IMR-90 (cell line): Measurements from ENCODE around the gene RECQL5. TPM values are rescaled to one million over a fixed set of nuclear protein-coding genes. Genes with fewer than 3 reads are reported as not detected.

Experiments
- ATAC-seq: fragments of 200-7000 bp; cut with Tn5 transposase; 2 replicates; pipeline ENCODE4 v1.9.1; 2020; ENCODE audit warnings: low read depth, mild to moderate bottlenecking, moderate library complexity
- BruUV-seq: library from RNA; stranded (reverse); fragments of 400-500 nt; replicated peaks from 2 replicates; lab custom pipeline; 2021; lab: Mats Ljungman, UMichigan
- CTCF ChIA-PET: fragments of 300-600 bp; formaldehyde crosslinking; extraction: SDS; loops from one replicate; lab custom pipeline; 2021; ENCODE audit warnings: antibody characterized with exemption; lab: Yijun Ruan, JAX
- POLR2A ChIA-PET: fragments of 300-600 bp; sonication (Branson Sonifier 250); formaldehyde crosslinking; loops from one replicate; lab custom pipeline; 2022; ENCODE audit warnings: antibody characterized with exemption; ENCODE audit not compliant: unreplicated experiment; lab: Charles Lee
- DNase-seq: peaks from one replicate; pipeline ENCODE4 v3.0.0; 2013
- H2AFZ ChIP-seq: replicated peaks from 2 replicates; pipeline ENCODE3; 2013; ENCODE audit warnings: low read length, mild to moderate bottlenecking; ENCODE audit not compliant: poor library complexity
- H2AK5ac ChIP-seq: 2 replicates; pipeline ENCODE4 v1.6.1; 2013; ENCODE audit warnings: low read depth, low read length, inconsistent platforms
- H2AK9ac ChIP-seq: replicated peaks from 2 replicates; pipeline ENCODE3; 2013; ENCODE audit warnings: mild to moderate bottlenecking, low read depth, low read length, moderate library complexity; ENCODE audit not compliant: poor library complexity
- H2BK120ac ChIP-seq: 2 replicates; pipeline ENCODE4 v1.6.1; 2013; ENCODE audit warnings: low read depth, low read length, inconsistent platforms
- H2BK15ac ChIP-seq: 3 replicates; pipeline ENCODE4 v1.6.1; 2013; ENCODE audit warnings: low read depth, low read length, inconsistent platforms
- H2BK20ac ChIP-seq: 2 replicates; pipeline ENCODE4 v1.6.1; 2013; ENCODE audit warnings: low read depth, mild to moderate bottlenecking, inconsistent platforms, low read length, moderate library complexity
- H2BK5ac ChIP-seq: 2 replicates; pipeline ENCODE4 v1.6.1; 2013; ENCODE audit warnings: mild to moderate bottlenecking, low read depth, low read length, inconsistent platforms; ENCODE audit not compliant: poor library complexity, severe bottlenecking
- H3K14ac ChIP-seq: replicated peaks from 2 replicates; pipeline ENCODE4 v1.6.1; 2013; ENCODE audit warnings: low read depth, low read length, inconsistent platforms
- H3K18ac ChIP-seq: 2 replicates; pipeline ENCODE4 v1.6.1; 2013; ENCODE audit warnings: low read depth, low read length, control low read depth
- H3K23ac ChIP-seq: 2 replicates; pipeline ENCODE4 v1.6.1; 2013; ENCODE audit warnings: low read depth, low read length, inconsistent platforms
- H3K27ac ChIP-seq: 2 replicates; pipeline ENCODE4 v1.5.1; 2013; ENCODE audit warnings: mild to moderate bottlenecking, control low read depth, low read length; ENCODE audit not compliant: insufficient read depth
- H3K27me3 ChIP-seq: 2 replicates; pipeline ENCODE4 v1.6.1; 2013; ENCODE audit warnings: low read length; ENCODE audit not compliant: control insufficient read depth, insufficient read depth
- H3K36me3 ChIP-seq: 2 replicates; pipeline ENCODE4 v1.6.1; 2013; ENCODE audit warnings: low read length, mixed read lengths; ENCODE audit not compliant: control insufficient read depth, insufficient read depth
- H3K4ac ChIP-seq: 2 replicates; pipeline ENCODE4 v1.6.1; 2013; ENCODE audit warnings: low read depth, low read length, inconsistent platforms
- H3K4me1 ChIP-seq: 2 replicates; pipeline ENCODE4 v1.6.1; 2013; ENCODE audit warnings: low read length, mixed read lengths; ENCODE audit not compliant: control insufficient read depth, insufficient read depth
- H3K4me2 ChIP-seq: 2 replicates; pipeline ENCODE4 v1.6.1; 2013; ENCODE audit warnings: low read depth, mild to moderate bottlenecking, control low read depth, low read length, moderate library complexity
- H3K4me3 ChIP-seq: 2 replicates; pipeline ENCODE4 v1.5.1; 2013; ENCODE audit warnings: low read depth, mild to moderate bottlenecking, control low read depth, low read length, moderate library complexity; ENCODE audit not compliant: insufficient read depth
- H3K56ac ChIP-seq: 2 replicates; pipeline ENCODE4 v1.6.1; 2013; ENCODE audit warnings: low read length, inconsistent platforms; ENCODE audit not compliant: insufficient read depth; ENCODE audit errors: extremely low read depth
- H3K79me1 ChIP-seq, 2 experiments: 2 replicates each; pipeline ENCODE4 v1.6.1; 2013; ENCODE audit warnings: low read length in 2 of 2, inconsistent platforms in 1 of 2, low read depth in 1 of 2
- H3K9ac ChIP-seq: 2 replicates; pipeline ENCODE4 v1.6.1; 2013; ENCODE audit warnings: low read depth, low read length, control low read depth
- H3K9me1 ChIP-seq: 2 replicates; pipeline ENCODE4 v1.6.1; 2013; ENCODE audit warnings: low read length, inconsistent platforms; ENCODE audit not compliant: insufficient read depth
- H3K9me3 ChIP-seq: 2 replicates; pipeline ENCODE4 v1.6.1; 2013; ENCODE audit warnings: low read length; ENCODE audit not compliant: control insufficient read depth, insufficient read depth
- H4K20me1 ChIP-seq: 2 replicates; pipeline ENCODE4 v1.6.1; 2013; ENCODE audit warnings: low read length, inconsistent platforms; ENCODE audit not compliant: insufficient read depth
- H4K5ac ChIP-seq: 2 replicates; pipeline ENCODE4 v1.6.1; 2013; ENCODE audit warnings: mild to moderate bottlenecking, low read depth, low read length, control low read depth
- H4K8ac ChIP-seq, 2 experiments: 2 replicates each; pipeline ENCODE4 v1.6.1; 2013; ENCODE audit warnings: low read depth in 2 of 2, low read length in 2 of 2, control low read depth in 1 of 2, inconsistent platforms in 1 of 2
- H4K91ac ChIP-seq: 2 replicates; pipeline ENCODE4 v1.6.1; 2013; ENCODE audit warnings: low read depth, low read length, inconsistent platforms; ENCODE audit not compliant: insufficient read depth
- CHD1 ChIP-seq: IDR thresholded peaks from 2 replicates; pipeline ENCODE4 v1.6.1; 2012; ENCODE audit warnings: low read depth, low read length, improper control_type of control experiment
- CTCF ChIP-seq: conservative IDR thresholded peaks from 2 replicates; pipeline ENCODE4 v1.5.1; 2012; ENCODE audit warnings: mild to moderate bottlenecking, low read depth, low read length, improper control_type of control experiment
- ELK1 ChIP-seq: fragments of 150-350 bp; IDR thresholded peaks from 2 replicates; pipeline ENCODE4 v1.6.1; 2016; ENCODE audit warnings: low read depth, mild to moderate bottlenecking, low read length, moderate library complexity, borderline replicate concordance
- FOS ChIP-seq: fragments of 150-350 bp; IDR thresholded peaks from 2 replicates; pipeline ENCODE4 v1.6.1; 2016; ENCODE audit warnings: low read depth, low read length
- MAFK ChIP-seq: IDR thresholded peaks from 2 replicates; pipeline ENCODE4 v1.6.1; 2012; ENCODE audit warnings: low read depth, low read length, improper control_type of control experiment
- MAZ ChIP-seq: IDR thresholded peaks from 2 replicates; pipeline ENCODE4 v1.6.1; 2012; ENCODE audit warnings: low read depth, mild to moderate bottlenecking, low read length, improper control_type of control experiment, moderate library complexity, borderline replicate concordance
- MXI1 ChIP-seq: IDR thresholded peaks from 2 replicates; pipeline ENCODE4 v1.6.1; 2012; ENCODE audit warnings: low read depth, mild to moderate bottlenecking, low read length, moderate library complexity, borderline replicate concordance
- NFE2L2 ChIP-seq: fragments of 150-350 bp; IDR thresholded peaks from 2 replicates; pipeline ENCODE4 v1.6.1; 2016; ENCODE audit warnings: low read depth, mild to moderate bottlenecking, low read length
- POLR2A ChIP-seq: IDR thresholded peaks from 2 replicates; pipeline ENCODE4 v1.6.1; 2012; ENCODE audit warnings: mild to moderate bottlenecking, low read depth, low read length
- RAD21 ChIP-seq: IDR thresholded peaks from 2 replicates; pipeline ENCODE4 v1.6.1; 2012; ENCODE audit warnings: low read length, improper control_type of control experiment
- RCOR1 ChIP-seq: IDR thresholded peaks from 2 replicates; pipeline ENCODE4 v1.6.1; 2012; ENCODE audit warnings: mild to moderate bottlenecking, low read length, improper control_type of control experiment; ENCODE audit not compliant: insufficient replicate concordance
- RFX5 ChIP-seq: IDR thresholded peaks from 2 replicates; pipeline ENCODE4 v1.8.0; 2012; ENCODE audit warnings: low read depth, mild to moderate bottlenecking, low read length, moderate library complexity
- SMC3 ChIP-seq: fragments of 150-350 bp; IDR thresholded peaks from 2 replicates; pipeline ENCODE4 v1.6.1; 2016; ENCODE audit warnings: low read depth, mild to moderate bottlenecking, antibody characterized with exemption, low read length, moderate library complexity
- USF2 ChIP-seq: fragments of 150-350 bp; IDR thresholded peaks from 2 replicates; pipeline ENCODE4 v1.6.1; 2017; ENCODE audit warnings: mild to moderate bottlenecking, antibody characterized with exemption, low read length, low read depth
- WGBS, 2 experiments: methylation state at CpG; one replicate each; pipeline versions ENCODE4 v1.1.5 to v1.1.7; 2013; ENCODE audit warnings: missing lambda C conversion rate in 2 of 2; ENCODE audit not compliant: insufficient read length in 1 of 2; ENCODE audit errors: extremely low coverage in 2 of 2; 5-methylcytosine and 5-hydroxymethylcytosine counted together
- dilution Hi-C: fragments of 300-500 bp; cut with HindIII; formaldehyde crosslinking; loops from one replicate; pipeline ENCODE4 v1.14.3; 2018; ENCODE audit warnings: low sequenced_read_pairs; ENCODE audit not compliant: unreplicated experiment
- in situ Hi-C: fragments of 300-500 bp; cut with MboI; formaldehyde crosslinking; loops from 3 replicates; pipeline ENCODE4 v1.14.3; 2019; ENCODE audit warnings: low sequenced_read_pairs, inconsistent platforms, mixed read lengths
- intact Hi-C: fragments of 100-400 bp; cut with micrococcal nuclease; formaldehyde crosslinking; loops from 2 replicates; pipeline ENCODE4 v1.10.0; 2022
- polyA plus RNA-seq, 3 experiments: library from polyadenylated mRNA; depleted of rRNA; stranded (reverse); fragments of >200 nt; gene quantifications; 2 replicates each; pipeline ENCODE4 v1.2.3, GENCODE V29; 2012; ENCODE audit warnings: low replicate concordance in 1 of 3
- total RNA-seq: library from RNA; depleted of rRNA; stranded (reverse); fragments of >200 nt; gene quantifications from 2 replicates; pipeline ENCODE4 v1.2.3, GENCODE V29; 2012

RECQL5 gene
- total and polyA plus RNA-seq, 2 of the 4 experiments (the other 2 are of a cell fraction): 7.3 to 23.7 TPM

GRCh38 chr17:75673487-75673886 lies 6.5 kb upstream of the RECQL5 start:
- Histone ChIP-seq H2AFZ (no peak overlapping the region), H3K9me3 (no peaks in the 10 kb centered on the region), H3K9ac (no peak overlapping the region), H3K18ac (no peak overlapping the region), H3K36me3 (peaks cover 32% of the 10 kb centered on the region), H2AK5ac (no peak overlapping the region), H3K14ac (no peak overlapping the region), H2BK5ac (no peak overlapping the region), H3K27ac (no peak overlapping the region), H3K23ac (no peak overlapping the region), H3K56ac (no peak overlapping the region), H2AK9ac (no peak overlapping the region), H4K20me1 (peaks cover 17% of the 10 kb centered on the region; the same call in 1 of the 2 replicates), H2BK120ac (no peak overlapping the region), H3K4me3 (no peak overlapping the region), H3K9me1 (no peaks in the 10 kb centered on the region), H3K79me1 (peaks cover 36 to 55% of the 10 kb centered on the region in 2 experiments), H2BK15ac (no peak overlapping the region), H3K4me2 (no peak overlapping the region), H3K4ac (no peak overlapping the region), H3K4me1 (no peaks in the 10 kb centered on the region), H4K5ac (no peak overlapping the region), H3K27me3 (no peaks in the 10 kb centered on the region), H2BK20ac (no peak overlapping the region), H4K91ac (no peak overlapping the region), H4K8ac (no peak overlapping the region)
- ChIA-PET CTCF (interaction anchor here (1.9 to 2.1 kb wide), 2 partner anchors 40 to 80 kb away, joined by 8 to 9 read pairs; partner anchors contain the start of gene SMIM5), POLR2A (no interaction called here)
- no TSS peak for BruUV-seq
- no CpG with 5 or more reads among the region's 4 CpGs for WGBS, 2 experiments
- intact Hi-C loops: no loop called here
- DNase-seq (no peak), ATAC-seq (no peak)
- TF ChIP-seq CHD1 (no peak), MAZ (no peak), SMC3 (no peak), FOS (no peak), CTCF (no peak), POLR2A (no peak), RCOR1 (no peak), NFE2L2 (no peak), RAD21 (no peak), MXI1 (no peak), ELK1 (no peak), USF2 (no peak), MAFK (no peak), RFX5 (no peak)
- in situ Hi-C loops: loop anchor here (5.0 kb wide), 1 partner anchor 74 kb away; no protein-coding TSS in a partner anchor
- dilution Hi-C loops: no loop called here
